Right atrium auricular region (tissue), 2 donors: ENCODE data around the gene SLC22A23. TPM values are rescaled to one million over a fixed set of nuclear protein-coding genes. Genes with fewer than 3 reads are reported as not detected.

ENCODE experiments used
- DNase-seq: peaks from one replicate; pipeline ENCODE4 v3.0.0-alpha.2; 2019; ENCODE audit warnings: low spot score
- H3K27ac ChIP-seq, 2 donors: fragments of 200-600 bp; sonication (generic); 1 replicate in 1 of 2; 2 replicates in 1 of 2; pipeline ENCODE4 v1.5.1; 2016 to 2019
- H3K27me3 ChIP-seq, 2 donors: fragments of 200-600 bp; sonication (generic); one replicate each; pipeline versions ENCODE4 v1.5.1 to v1.6.0; 2017 to 2019
- H3K36me3 ChIP-seq: fragments of 200-600 bp; sonication (generic); one replicate; pipeline ENCODE4 v1.5.1; 2016
- H3K4me1 ChIP-seq, 2 donors: fragments of 200-600 bp; sonication (generic); one replicate each; pipeline versions ENCODE4 v1.5.1 to v1.6.0; 2017 to 2019
- H3K4me3 ChIP-seq, 2 donors: fragments of 200-600 bp; sonication (generic); 1 replicate in 1 of 2; 2 replicates in 1 of 2; pipeline ENCODE4 v1.5.1; 2017 to 2019; ENCODE audit warnings: mild to moderate bottlenecking in 1 of 2, moderate library complexity in 1 of 2
- H3K9me3 ChIP-seq, 2 donors: fragments of 200-600 bp; sonication (generic); one replicate each; pipeline ENCODE4 v1.5.1; 2019
- CTCF ChIP-seq, 2 donors: fragments of 200-600 bp; sonication (generic); IDR thresholded peaks; one replicate each; pipeline ENCODE4 v1.5.1; 2019; ENCODE audit warnings: antibody characterized with exemption in 2 of 2
- total RNA-seq, 2 donors: library from RNA; depleted of rRNA; stranded (reverse); fragments of >200 nt; gene quantifications; one replicate each; pipeline ENCODE4 v1.1.0, GENCODE V29; 2016

The SLC22A23 gene
- total RNA-seq, 2 donors from 2014 or later: 2.9 to 7.2 TPM

- Histone ChIP-seq H3K27ac (no peak overlapping the region), H3K27me3 (no peaks in the 10 kb centered on the region), H3K36me3 (no peaks in the 10 kb centered on the region), H3K4me3 (no peak overlapping the region), H3K4me1 (peaks cover 0 to 4% of the 10 kb centered on the region in 2 donors), H3K9me3 (no peaks in the 10 kb centered on the region)
- TF ChIP-seq CTCF (IDR thresholded peaks at IDR 0.05): no peak
- no peak for DNase-seq
Measured at GRCh38 chr6:3412779-3413500, 43.9 kb downstream of the SLC22A23 start.

- Histone ChIP-seq H3K4me3 (no peak overlapping the region), H3K27ac (no peak overlapping the region), H3K27me3 (no peaks in the 10 kb centered on the region), H3K9me3 (no peaks in the 10 kb centered on the region), H3K4me1 (peaks cover 0 to 4% of the 10 kb centered on the region in 2 donors), H3K36me3 (no peaks in the 10 kb centered on the region)
- TF ChIP-seq CTCF (IDR thresholded peaks at IDR 0.05): no peak
- DNase-seq: no peak
Measured at GRCh38 chr6:3411967-3412778, 44.7 kb downstream of the SLC22A23 start.

GRCh38 chr6:3410385-3411360 is 46.2 kb downstream of the SLC22A23 start:
- Histone ChIP-seq H3K36me3 (no peaks in the 10 kb centered on the region), H3K27me3 (no peaks in the 10 kb centered on the region), H3K27ac (no peak overlapping the region), H3K4me1 (peaks cover 0 to 4% of the 10 kb centered on the region in 2 donors), H3K4me3 (no peak overlapping the region), H3K9me3 (no peaks in the 10 kb centered on the region)
- no peak for DNase-seq
- peak; percentile 34 to 72 for TF ChIP-seq CTCF (IDR thresholded peaks at IDR 0.05)

- Histone ChIP-seq H3K4me3 (no peak overlapping the region), H3K4me1 (peaks cover 0 to 4% of the 10 kb centered on the region in 2 donors)
- no peak for DNase-seq
Measured at GRCh38 chr6:3409699-3410384, 47.0 kb downstream of the SLC22A23 start.

More at GRCh38 chr6:3409699-3410384, 47.0 kb downstream of the SLC22A23 start:
- Histone ChIP-seq H3K27ac (no peak overlapping the region), H3K36me3 (no peaks in the 10 kb centered on the region), H3K9me3 (no peaks in the 10 kb centered on the region), H3K27me3 (no peaks in the 10 kb centered on the region)
- TF ChIP-seq CTCF (IDR thresholded peaks at IDR 0.05): no peak
